ENCODE data around the gene SNORC. TPM values are rescaled to one million over a fixed set of nuclear protein-coding genes. Genes with fewer than 3 reads are reported as not detected.
A peak's percentile ranks its signal among the peaks of the same experiment; 100 is the strongest.

SNORC gene
- total and polyA plus RNA-seq, 4 donors = 2.4 to 12.3 (median 6.6) TPM

- Histone ChIP-seq H3K27ac (ENCODE audit: low read depth in 1 of 2, low read length in 2 of 2) (no peak overlapping the region), H3K4me1 (ENCODE audit: control insufficient read depth in 4 of 4, insufficient read depth in 4 of 4, low read length in 3 of 4) (no peaks in the 10 kb centered on the region), H3K9me3 (ENCODE audit: control insufficient read depth in 4 of 4, low read length in 3 of 4) (no peaks in the 10 kb centered on the region), H3K4me3 (ENCODE audit: low read depth in 1 of 3, low read length in 3 of 3) (no peak overlapping the region), H3K9ac (ENCODE audit: low read depth in 1 of 2, low read length in 2 of 2) (no peak overlapping the region), H3K27me3 (ENCODE audit: control insufficient read depth in 4 of 4, insufficient read depth in 4 of 4, low read length in 3 of 4) (no peaks in the 10 kb centered on the region), H3K36me3 (ENCODE audit: control insufficient read depth in 4 of 4, insufficient read depth in 3 of 4, low read depth in 1 of 4, low read length in 3 of 4) (peaks cover 2 to 28% (median 6%) of the 10 kb centered on the region in 4 donors)
- WGBS = 94% methylated on average over 9 of the region's 9 CpGs
- DNase-seq (ENCODE audit: low spot score) = peak; percentile 31
- TF ChIP-seq SP1 (IDR thresholded peaks at IDR 0.05) (no peak), TAF1 (conservative IDR thresholded peaks at IDR 0.05) (no peak), JUND (IDR thresholded peaks at IDR 0.05) (no peak), CTCF (IDR thresholded peaks at IDR 0.05; ENCODE audit: low read depth, low read length, missing input control) (no peak), RAD21 (IDR thresholded peaks at IDR 0.05) (no peak), REST (IDR thresholded peaks at IDR 0.05) (no peak), ATF3 (IDR thresholded peaks at IDR 0.05) (no peak)
Measured at GRCh38 chr2:232894251-232894650, 24.2 kb downstream of the SNORC start.

GRCh38 chr2:232894746-232895145, 24.7 kb downstream of the SNORC start:
- no peak for DNase-seq (ENCODE audit: low spot score)
- no peaks in the 10 kb centered on the region for H3K9me3 ChIP-seq (ENCODE audit: control insufficient read depth in 4 of 4, low read length in 3 of 4)
- no peak overlapping the region for H3K27ac ChIP-seq (ENCODE audit: low read depth in 1 of 2, low read length in 2 of 2)
- no peaks in the 10 kb centered on the region for H3K27me3 ChIP-seq (ENCODE audit: control insufficient read depth in 4 of 4, insufficient read depth in 4 of 4, low read length in 3 of 4)
- H3K4me3 ChIP-seq (ENCODE audit: low read depth in 1 of 3, low read length in 3 of 3) = no peak overlapping the region
- WGBS = 93% methylated on average over 19 of the region's 19 CpGs
- no peaks in the 10 kb centered on the region for H3K4me1 ChIP-seq (ENCODE audit: control insufficient read depth in 4 of 4, insufficient read depth in 4 of 4, low read length in 3 of 4)
- H3K36me3 ChIP-seq (ENCODE audit: control insufficient read depth in 4 of 4, insufficient read depth in 3 of 4, low read depth in 1 of 4, low read length in 3 of 4) = peaks cover 2 to 28% (median 6%) of the 10 kb centered on the region in 4 donors
- TF ChIP-seq REST (IDR thresholded peaks at IDR 0.05) (no peak), HNF4A (conservative IDR thresholded peaks at IDR 0.05) (no peak), MAX (IDR thresholded peaks at IDR 0.05) (no peak), FOXA1 (IDR thresholded peaks at IDR 0.05) (no peak), TAF1 (conservative IDR thresholded peaks at IDR 0.05) (no peak), GABPA (IDR thresholded peaks at IDR 0.05 in 1 of 2, conservative IDR thresholded peaks at IDR 0.05 in 1 of 2) (no peak)
- H3K9ac ChIP-seq (ENCODE audit: low read depth in 1 of 2, low read length in 2 of 2) = no peak overlapping the region

All from liver (tissue), 9 donors.